Lower lobe of right lung (tissue), 2 donors: Measurements from ENCODE around the gene MYO1C. TPM values are rescaled to one million over a fixed set of nuclear protein-coding genes. Genes with fewer than 3 reads are reported as not detected.
A peak's percentile ranks its signal among the peaks of the same experiment; 100 is the strongest.

Experiments
- ATAC-seq, 2 donors: fragments of 200-7000 bp; cut with Tn5 transposase; one replicate each; pipeline ENCODE4 v1.9.1; 2020 to 2022; ENCODE audit warnings: mild to moderate bottlenecking in 2 of 2, moderate library complexity in 2 of 2
- DNase-seq: peaks from one replicate; pipeline ENCODE4 v3.0.0-alpha.2; 2020
- H3K27ac ChIP-seq: fragments of 200-600 bp; one replicate; pipeline ENCODE4 v1.8.0; 2022
- H3K27me3 ChIP-seq: fragments of 200-600 bp; one replicate; pipeline ENCODE4 v1.8.0; 2022; ENCODE audit warnings: low read depth
- H3K36me3 ChIP-seq: fragments of 200-600 bp; one replicate; pipeline ENCODE4 v1.8.0; 2022; ENCODE audit warnings: mild to moderate bottlenecking
- H3K4me1 ChIP-seq: fragments of 200-600 bp; one replicate; pipeline ENCODE4 v1.8.0; 2022
- H3K4me3 ChIP-seq: fragments of 200-600 bp; one replicate; pipeline ENCODE4 v1.8.0; 2022; ENCODE audit warnings: mild to moderate bottlenecking
- H3K9me3 ChIP-seq: fragments of 200-600 bp; one replicate; pipeline ENCODE4 v1.8.0; 2022
- CTCF ChIP-seq: fragments of 200-600 bp; IDR thresholded peaks from one replicate; pipeline ENCODE4 v1.8.0; 2022; ENCODE audit warnings: antibody characterized with exemption, mild to moderate bottlenecking
- intact Hi-C: fragments of 100-400 bp; cut with DNase I; formaldehyde crosslinking; loops from one replicate; pipeline ENCODE4 v1.11.0; 2022
- total RNA-seq: library from RNA; stranded (reverse); fragmentation: NEBNext Ultra II Directional; extraction: Animal tissue kit (Norgen Biotek cat#: 25700); gene quantifications from one replicate; pipeline ENCODE4 v1.2.1, GENCODE V29; 2021
- donor health status: DM: no; HTN: yes; CAD: no; lungs with severe emphysema.

MYO1C gene
- total RNA-seq, 1 donor from 2014 or later: 213 TPM

DNA sequence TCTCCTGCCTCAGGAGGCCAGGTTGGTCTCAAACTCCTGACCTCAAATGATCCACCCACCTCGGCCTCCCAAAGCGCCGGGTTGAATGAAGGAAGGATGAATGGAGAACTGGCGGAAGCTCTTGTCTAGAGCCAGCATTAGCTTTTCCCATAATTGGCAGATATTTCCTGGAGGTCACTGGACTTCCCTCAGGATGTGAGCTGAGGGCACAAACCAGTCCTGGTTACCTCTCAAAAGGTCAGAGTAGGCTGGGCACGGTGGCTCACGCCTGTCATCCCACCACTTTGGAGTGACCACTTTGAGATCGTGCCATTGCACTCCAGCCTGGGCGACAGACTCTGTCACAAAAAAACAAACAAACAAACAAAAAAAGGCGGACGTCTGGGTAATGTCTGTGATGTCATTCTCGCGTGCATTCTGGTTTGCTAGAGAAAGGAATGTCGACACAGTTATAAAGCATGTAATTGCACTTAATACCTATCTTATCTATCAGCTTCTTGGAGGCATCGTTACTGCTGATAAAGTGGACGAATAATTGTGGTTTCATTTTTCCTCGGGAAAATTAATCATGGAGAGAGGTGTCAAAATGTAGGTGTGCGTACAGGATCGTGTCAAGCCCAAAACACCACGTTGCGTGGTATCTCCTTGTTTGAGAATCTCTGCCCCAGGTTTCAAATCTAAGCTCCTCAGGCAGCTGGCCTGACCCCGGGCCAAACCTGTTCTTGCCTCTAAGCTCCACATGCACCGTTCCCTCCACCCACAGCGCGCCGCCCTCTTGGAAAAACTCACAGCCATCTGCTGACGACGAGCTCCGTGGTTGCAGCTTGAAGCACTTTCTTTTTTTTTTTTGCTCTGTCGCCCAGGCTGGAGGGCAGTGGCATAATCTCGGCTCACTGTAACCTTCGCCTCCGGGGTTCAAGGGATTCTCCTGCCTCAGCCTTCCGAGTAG, 30.0 kb downstream of the MYO1C start:
- DNase-seq (no peak), ATAC-seq (no peak)
- peaks cover 38% of the 10 kb centered on the region for H3K4me1 ChIP-seq
- no peaks in the 10 kb centered on the region for H3K27me3 ChIP-seq
- no peak overlapping the region for H3K4me3 ChIP-seq
- no peak for TF ChIP-seq CTCF
- intact Hi-C loops: no loop called here
- peaks cover 31% of the 10 kb centered on the region for H3K36me3 ChIP-seq
- no peaks in the 10 kb centered on the region for H3K9me3 ChIP-seq
- peak overlapping the region; percentile 25 for H3K27ac ChIP-seq

GRCh38 chr17:1461198-1461944, 31.1 kb downstream of the MYO1C start:
- H3K4me1 ChIP-seq: peaks cover 43% of the 10 kb centered on the region
- H3K27ac ChIP-seq: no peak overlapping the region
- intact Hi-C loops: no loop called here
- no peak overlapping the region for H3K4me3 ChIP-seq
- peak in 1 of 2 donors; percentile 8 for ATAC-seq
- TF ChIP-seq CTCF: no peak
- no peak for DNase-seq
- no peaks in the 10 kb centered on the region for H3K9me3 ChIP-seq
- H3K27me3 ChIP-seq: no peaks in the 10 kb centered on the region
- H3K36me3 ChIP-seq: peaks cover 23% of the 10 kb centered on the region

- TF ChIP-seq CTCF: no peak
- H3K9me3 ChIP-seq: no peaks in the 10 kb centered on the region
- peak overlapping the region; percentile 4 for H3K27ac ChIP-seq
- DNase-seq (peak; percentile 84), ATAC-seq (peak; percentile 14 to 36)
- intact Hi-C loops: no loop called here
- H3K4me3 ChIP-seq: no peak overlapping the region
- peaks cover 11% of the 10 kb centered on the region for H3K36me3 ChIP-seq
- H3K4me1 ChIP-seq: peaks cover 43% of the 10 kb centered on the region
- H3K27me3 ChIP-seq: no peaks in the 10 kb centered on the region
Measured at GRCh38 chr17:1460233-1460632, 32.3 kb downstream of the MYO1C start.

DNA sequence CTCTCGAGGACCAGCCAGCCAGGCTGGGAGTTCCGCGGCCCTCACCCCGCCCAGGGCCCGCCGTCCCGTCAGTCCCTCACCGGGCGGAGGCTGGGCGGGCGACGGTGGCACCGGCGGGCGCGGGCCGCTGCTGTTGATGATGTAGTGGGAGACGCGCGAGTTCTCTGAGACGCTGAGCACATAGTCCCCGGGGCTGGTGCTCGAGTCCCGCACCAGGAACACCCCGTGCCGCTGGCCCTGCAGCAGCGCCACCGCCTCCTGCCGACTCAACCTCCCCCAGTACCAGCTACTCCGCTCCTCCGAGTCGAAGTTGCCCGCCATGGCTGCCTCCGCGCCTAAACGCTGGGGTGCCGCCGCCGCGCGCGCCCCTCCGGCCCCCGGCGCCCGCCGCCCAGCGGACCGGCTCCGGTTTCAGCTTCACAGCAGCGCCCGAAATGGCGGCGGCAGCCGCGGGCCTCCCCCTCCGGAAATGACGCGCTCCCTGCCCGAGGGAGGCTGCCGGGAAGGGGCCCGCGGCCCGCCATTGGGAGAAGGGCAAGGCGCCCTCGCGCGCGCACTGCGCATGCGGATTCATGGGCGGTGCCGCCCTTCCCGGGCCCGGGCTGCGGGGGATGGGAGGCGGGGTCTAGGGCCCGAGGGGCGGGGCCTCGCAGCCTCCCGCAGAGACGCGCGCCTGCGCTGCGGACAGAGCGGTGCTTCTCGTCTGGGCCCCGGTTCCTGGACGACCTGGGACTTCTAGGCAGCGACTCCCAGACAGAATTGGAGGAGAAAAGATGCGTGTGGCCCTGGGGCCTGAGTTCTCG, 36.5 kb downstream of the MYO1C start, which contains the start of gene CRK:
Gene CRK, minus strand, starts transcription at position 436 of the 803 bp plus-strand sequence. Its CDS starts 115 bp downstream, at position 321.
- Histone ChIP-seq H3K27ac (peak within 1 kb of the TSS; percentile 98), H3K36me3 (peaks cover 15% of the 10 kb centered on the region), H3K4me3 (peak within 1 kb of the TSS; percentile 97), H3K27me3 (no peaks in the 10 kb centered on the region), H3K4me1 (peaks cover 57% of the 10 kb centered on the region), H3K9me3 (no peaks in the 10 kb centered on the region)
- TF ChIP-seq CTCF: no peak
- intact Hi-C loops: no loop called here
- ATAC-seq (peak; percentile 95 to 98), DNase-seq (peak; percentile 97)

- Histone ChIP-seq H3K27ac (peak overlapping the region; percentile 98), H3K36me3 (peaks cover 15% of the 10 kb centered on the region), H3K9me3 (no peaks in the 10 kb centered on the region), H3K4me3 (peak overlapping the region; percentile 97), H3K27me3 (no peaks in the 10 kb centered on the region), H3K4me1 (peaks cover 53% of the 10 kb centered on the region)
- DNase-seq (peak; percentile 79), ATAC-seq (peak; percentile 70 to 74)
- peak; percentile 62 for TF ChIP-seq CTCF
- intact Hi-C loops: no loop called here
Measured at GRCh38 chr17:1455291-1455796, 37.1 kb downstream of the MYO1C start.
